HepG2 (cell line): ENCODE measurements around the gene IL17RA. TPM values are rescaled to one million over a fixed set of nuclear protein-coding genes. Genes with fewer than 3 reads are reported as not detected.

Source experiments
- ATAC-seq: fragments of 200-7000 bp; cut with Tn5 transposase; 3 replicates; pipeline ENCODE4 v1.9.1; 2020; ENCODE audit warnings: mild to moderate bottlenecking, moderate library complexity
- BruUV-seq: library from RNA; stranded (reverse); fragments of 400-500 nt; replicated peaks from 2 replicates; lab custom pipeline; 2021; lab: Mats Ljungman, UMichigan
- CTCF ChIA-PET: fragments of 300-600 bp; formaldehyde crosslinking; extraction: SDS; loops from one replicate; lab custom pipeline; 2021; ENCODE audit warnings: low total read pairs, inconsistent platforms, low intra/inter-chr PET ratio; lab: Yijun Ruan, JAX
- POLR2A ChIA-PET: fragments of 350-600 bp; sonication (Branson Sonifier 250); formaldehyde crosslinking; loops from one replicate; lab custom pipeline; 2020; ENCODE audit warnings: antibody characterized with exemption, inconsistent platforms; lab: Yijun Ruan, JAX
- DNase-seq: peaks from one replicate; pipeline ENCODE4 v3.0.0-alpha.2; 2015; ENCODE audit warnings: low spot score
- FAIRE-seq: peaks from 3 replicates; lab custom pipeline; 2011; peaks lifted over from hg19 to GRCh38; lab: Jason Lieb, UNC
- H2AFZ ChIP-seq: one replicate; pipeline ENCODE4 v1.6.1; 2011; ENCODE audit warnings: low read length, inconsistent platforms
- H3K27ac ChIP-seq: fragments of 300-600 bp; 3 replicates; pipeline ENCODE4 v1.8.0; 2011; ENCODE audit warnings: mixed run types, mild to moderate bottlenecking, mixed read lengths, low read length, inconsistent platforms; ENCODE audit not compliant: insufficient read depth; ENCODE audit errors: extremely low read length
- H3K27me3 ChIP-seq, 2 experiments: fragments of 200-600 bp in 1 of 2; 2 replicates in 1 of 2; 3 replicates in 1 of 2; pipeline versions ENCODE4 v1.6.0 to v1.8.0; 2011; ENCODE audit warnings: low read length in 2 of 2, mild to moderate bottlenecking in 2 of 2, moderate library complexity in 2 of 2, inconsistent platforms in 1 of 2; ENCODE audit not compliant: insufficient read depth in 2 of 2, control insufficient read depth in 1 of 2
- H3K36me3 ChIP-seq, 2 experiments: fragments of 200-600 bp in 1 of 2; replicated peaks in 1 of 2; 2 replicates in 1 of 2; 3 replicates in 1 of 2; pipeline versions ENCODE4 v1.5.1 to v1.8.0; 2011; ENCODE audit warnings: low read length in 2 of 2, inconsistent platforms in 1 of 2; ENCODE audit not compliant: insufficient read depth in 2 of 2, control insufficient read depth in 1 of 2
- H3K4me1 ChIP-seq: 2 replicates; pipeline ENCODE4 v1.5.1; 2012; ENCODE audit warnings: low read length, inconsistent platforms; ENCODE audit not compliant: insufficient read depth
- H3K4me2 ChIP-seq: 2 replicates; pipeline ENCODE4 v1.6.0; 2011; ENCODE audit warnings: low read depth, low read length, inconsistent platforms
- H3K4me3 ChIP-seq, 3 experiments: fragments of 200-600 bp in 1 of 3; sonication (generic), shearing (Covaris generic) in 1 of 3; replicated peaks in 1 of 3; 2 replicates each; pipeline ENCODE4 v1.5.1; 2011 to 2016; ENCODE audit warnings: low read length in 3 of 3, inconsistent platforms in 2 of 3, low read depth in 2 of 3, mild to moderate bottlenecking in 2 of 3, control low read depth in 1 of 3, mixed read lengths in 1 of 3; ENCODE audit not compliant: insufficient read depth in 1 of 3
- H3K79me2 ChIP-seq: one replicate; pipeline ENCODE4 v1.6.1; 2011; ENCODE audit warnings: low read length, inconsistent platforms; ENCODE audit not compliant: insufficient read depth
- H3K9ac ChIP-seq: 2 replicates; pipeline ENCODE4 v1.6.0; 2011; ENCODE audit warnings: mild to moderate bottlenecking, low read depth, low read length, inconsistent platforms; ENCODE audit not compliant: insufficient read depth
- H3K9me3 ChIP-seq: 2 replicates; pipeline ENCODE4 v1.5.1; 2012; ENCODE audit warnings: mild to moderate bottlenecking, low read length
- H4K20me1 ChIP-seq: 2 replicates; pipeline ENCODE4 v1.6.0; 2011; ENCODE audit warnings: inconsistent platforms, mild to moderate bottlenecking, low read length, moderate library complexity; ENCODE audit not compliant: insufficient read depth
- PAX8 ChIP-seq: sonication (generic); formaldehyde crosslinking; IDR thresholded peaks from 2 replicates; pipeline ENCODE4 v1.8.0; 2022; ENCODE audit warnings: mild to moderate bottlenecking, missing genetic modification reagents, borderline replicate concordance
- SP5 ChIP-seq: IDR thresholded peaks from 2 replicates; pipeline ENCODE4 v1.6.1; 2016; ENCODE audit warnings: low read depth, borderline replicate concordance
- SUZ12 ChIP-seq: fragments of 150-350 bp; IDR thresholded peaks from 2 replicates; pipeline ENCODE4 v1.6.1; 2014; ENCODE audit warnings: low read depth, low read length
- U2AF1 ChIP-seq: fragments of 200-400 bp; formaldehyde crosslinking; optimal IDR thresholded peaks from 2 replicates; pipeline ENCODE3; 2017; ENCODE audit warnings: mild to moderate bottlenecking, low read depth, low read length
- YY1 ChIP-seq: IDR thresholded peaks from 2 replicates; pipeline ENCODE4 v1.6.1; 2011; ENCODE audit warnings: low read length, low read depth, moderate library complexity, mild to moderate bottlenecking; ENCODE audit not compliant: insufficient read depth, insufficient replicate concordance
- ZNF737 ChIP-seq: sonication (generic); formaldehyde crosslinking; IDR thresholded peaks from 2 replicates; pipeline ENCODE4 v1.5.0; 2020; ENCODE audit warnings: missing genetic modification reagents, mild to moderate bottlenecking, borderline replicate concordance
- ZNF841 ChIP-seq: sonication (generic); formaldehyde crosslinking; IDR thresholded peaks from 2 replicates; pipeline ENCODE4 v1.8.1; 2023; ENCODE audit warnings: missing genetic modification reagents, borderline replicate concordance
- WGBS: methylation state at CpG from one replicate; pipeline ENCODE4 v1.1.6; 2017; ENCODE audit warnings: low lambda C conversion rate; 5-methylcytosine and 5-hydroxymethylcytosine counted together
- in situ Hi-C: cut with HindIII; loops from 2 replicates; pipeline ENCODE4 v1.10.0; 2017; ENCODE audit warnings: low pct_unique_long_range_greater_than_20kb; ENCODE audit not compliant: extremely low pct_ligation_motif_present
- intact Hi-C: fragments of 100-400 bp; cut with micrococcal nuclease; formaldehyde crosslinking; loops from one replicate; pipeline ENCODE4 v1.10.0; 2022; ENCODE audit not compliant: unreplicated experiment
- polyA plus RNA-seq, 8 experiments: library from polyadenylated mRNA; depleted of rRNA in 3 of 8; stranded (reverse) in 7 of 8; unstranded in 1 of 8; fragments of >200 nt; fragmentation: Illumina TruSeq in 4 of 8; extraction: Trizol in 4 of 8; gene quantifications; 2 replicates each; pipeline versions ENCODE4 v1.2.1 to v1.2.3, GENCODE V29; 2011 to 2016; ENCODE audit warnings: low read depth in 4 of 8, missing spikeins in 1 of 8, mixed read lengths in 1 of 8; ENCODE audit not compliant: insufficient read depth in 1 of 8
- total RNA-seq, 5 experiments: library from RNA; depleted of rRNA; stranded (reverse); fragments of >200 nt; fragmentation: Illumina TruSeq; extraction: Trizol; gene quantifications; 2 replicates each; pipeline ENCODE4 v1.2.3, GENCODE V29; 2016; ENCODE audit warnings: low read depth in 1 of 5

IL17RA gene
- total and polyA plus RNA-seq, 2 of the 13 experiments (the other 11 are each of a cell fraction or from before 2014, with no cell fraction given) = 2.5 to 8.2 TPM

DNA sequence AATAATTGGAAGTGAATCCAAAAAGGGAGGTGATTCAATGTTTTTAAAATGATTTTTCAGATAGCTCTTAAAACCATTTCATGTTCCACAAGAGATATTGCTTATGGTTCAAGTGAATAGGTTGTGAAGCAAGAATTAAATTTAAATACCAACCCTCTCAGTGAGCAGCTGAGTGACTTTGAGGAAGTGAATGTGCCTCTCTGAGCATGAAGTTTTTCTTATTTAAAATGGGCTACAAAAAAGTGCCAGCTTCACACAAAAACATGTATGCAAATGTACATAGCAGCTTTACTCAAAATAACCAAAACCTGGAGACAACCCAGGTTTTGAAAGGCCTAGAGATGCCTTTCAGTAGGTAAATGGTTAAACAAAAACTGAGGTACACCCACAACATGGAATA lies 41.3 kb upstream of the IL17RA start:
- H4K20me1 ChIP-seq = no peaks in the 10 kb centered on the region
- intact Hi-C loops (no loop called here), in situ Hi-C loops (no loop called here)
- CTCF ChIA-PET = no interaction called here
- no peak for FAIRE-seq
- POLR2A ChIA-PET = no interaction called here
- no peaks in the 10 kb centered on the region for H3K79me2 ChIP-seq
- no peak overlapping the region for H3K9ac ChIP-seq
- H3K36me3 ChIP-seq = no peaks in the 10 kb centered on the region
- no peaks in the 10 kb centered on the region for H3K4me1 ChIP-seq
- no peak overlapping the region for H3K27ac ChIP-seq
- H3K9me3 ChIP-seq = no peaks in the 10 kb centered on the region
- no peak overlapping the region for H2AFZ ChIP-seq
- no peak for DNase-seq
- H3K4me2 ChIP-seq = no peak overlapping the region
- BruUV-seq = no TSS peak
- no peaks in the 10 kb centered on the region; a peak in 1 of 5 replicates for H3K27me3 ChIP-seq
- no peak for TF ChIP-seq YY1
- TF ChIP-seq U2AF1 = no peak
- TF ChIP-seq ZNF737 = no peak
- no peak for TF ChIP-seq ZNF841
- no peak for TF ChIP-seq SUZ12
- no peak for TF ChIP-seq SP5
- no peak overlapping the region for H3K4me3 ChIP-seq
- no peak for ATAC-seq

DNA sequence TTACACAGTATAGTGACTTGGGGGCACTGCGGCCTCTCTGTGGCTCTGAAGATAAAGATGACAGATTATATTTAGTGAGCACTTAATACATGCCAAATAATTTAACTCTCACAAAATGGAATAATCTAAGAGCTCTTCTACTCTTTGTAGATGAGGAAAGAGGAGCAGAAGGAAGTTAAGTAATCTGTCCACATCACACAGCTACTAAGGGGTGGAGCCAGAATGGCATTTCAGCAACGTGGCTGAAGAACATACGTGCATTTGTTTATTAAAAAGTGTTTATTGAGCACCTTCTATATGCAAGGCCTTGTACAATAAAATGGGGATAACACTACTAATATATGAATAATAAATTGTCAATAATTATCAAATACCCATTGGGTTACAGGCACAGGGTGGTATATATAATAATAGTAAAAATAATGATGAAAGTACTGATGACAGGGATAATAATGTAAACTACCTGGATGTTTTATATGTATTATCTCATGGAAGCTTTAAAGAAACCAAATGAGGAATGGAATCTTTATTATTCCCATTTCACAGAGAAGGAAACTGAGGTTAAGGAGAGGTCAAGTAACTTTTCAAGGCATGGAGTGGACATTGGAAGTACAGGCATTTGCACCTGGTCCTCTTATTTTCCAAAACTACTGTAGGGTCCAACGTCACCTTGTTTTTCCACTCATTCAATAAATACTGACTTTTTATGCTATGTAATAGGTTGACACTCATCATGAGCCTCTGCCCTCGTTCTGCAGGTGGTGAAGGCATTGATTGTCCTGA lies 38.0 kb upstream of the IL17RA start:
- in situ Hi-C loops = no loop called here
- no TSS peak for BruUV-seq

More for the DNA sequence above, 38.0 kb upstream of the IL17RA start:
- TF ChIP-seq PAX8 (CRISPR knock-in tag) = no peak
- TF ChIP-seq, all 625 proteins: peak for 0
- ATAC-seq (no peak), FAIRE-seq (no peak), DNase-seq (no peak)
- Histone ChIP-seq H3K27ac (no peak overlapping the region), H3K27me3 (no peaks in the 10 kb centered on the region; a peak in 1 of 5 replicates), H2AFZ (no peak overlapping the region), H3K4me3 (no peak overlapping the region), H3K79me2 (no peaks in the 10 kb centered on the region), H3K36me3 (no peaks in the 10 kb centered on the region), H3K4me2 (no peak overlapping the region), H4K20me1 (no peaks in the 10 kb centered on the region), H3K4me1 (no peaks in the 10 kb centered on the region), H3K9ac (no peak overlapping the region), H3K9me3 (no peaks in the 10 kb centered on the region)
- intact Hi-C loops = no loop called here
- ChIA-PET CTCF (no interaction called here), POLR2A (no interaction called here)
- 3% methylated on average over 5 of the region's 5 CpGs for WGBS
